Measurements from ENCODE around the gene JPH2.
"Not testable (repeated sequence)": the region's sequence is repeated elsewhere in the genome, so short reads cannot be mapped to it uniquely, and the experiment has no call there.

JPH2 gene

GRCh38 chr20:44187054-44187771, at the start of gene JPH2:
Gene JPH2 (minus strand): TSS chr20:44187188. CDS start chr20:44186705, 483 bp downstream.
- no peak for DNase-seq (ENCODE audit: low read depth in 2 of 3, low spot score in 2 of 3)

GRCh38 chr20:44235702-44236101, 48.7 kb upstream of the JPH2 start:
- no peak for DNase-seq (ENCODE audit: low read depth in 2 of 3, low spot score in 2 of 3)

- no peak for DNase-seq (ENCODE audit: low read depth in 2 of 3, low spot score in 2 of 3)
These were observed 47.8 kb upstream of the JPH2 start for GRCh38 chr20:44234566-44235317.

GRCh38 chr20:44233436-44234016, 46.5 kb upstream of the JPH2 start:
- no peak for DNase-seq (ENCODE audit: low read depth in 2 of 3, low spot score in 2 of 3)

GRCh38 chr20:44232469-44232856, 45.5 kb upstream of the JPH2 start:
- not testable (repeated sequence) for DNase-seq (ENCODE audit: low read depth in 2 of 3, low spot score in 2 of 3)

- no peak for DNase-seq (ENCODE audit: low read depth in 2 of 3, low spot score in 2 of 3)
These were observed 44.9 kb upstream of the JPH2 start for GRCh38 chr20:44231713-44232468.

GRCh38 chr20:44231193-44231592, 44.2 kb upstream of the JPH2 start:
- DNase-seq (ENCODE audit: low read depth in 2 of 3, low spot score in 2 of 3): no peak

- DNase-seq (ENCODE audit: low read depth in 2 of 3, low spot score in 2 of 3): no peak
These were observed 41.7 kb upstream of the JPH2 start for GRCh38 chr20:44228465-44229258.

- no peak for DNase-seq (ENCODE audit: low read depth in 2 of 3, low spot score in 2 of 3)
These were observed 37.6 kb upstream of the JPH2 start for GRCh38 chr20:44224637-44225036.

- DNase-seq (ENCODE audit: low read depth in 2 of 3, low spot score in 2 of 3): no peak
These were observed 36.7 kb upstream of the JPH2 start for GRCh38 chr20:44223721-44224120.

- no peak for DNase-seq (ENCODE audit: low read depth in 2 of 3, low spot score in 2 of 3)
These were observed 35.8 kb upstream of the JPH2 start for GRCh38 chr20:44222633-44223368.

GRCh38 chr20:44222027-44222426, 35.0 kb upstream of the JPH2 start:
- DNase-seq (ENCODE audit: low read depth in 2 of 3, low spot score in 2 of 3): no peak

GRCh38 chr20:44221368-44221954, 34.5 kb upstream of the JPH2 start:
- DNase-seq (ENCODE audit: low read depth in 2 of 3, low spot score in 2 of 3): no peak

GRCh38 chr20:44219791-44220190, 32.8 kb upstream of the JPH2 start:
- DNase-seq (ENCODE audit: low read depth in 2 of 3, low spot score in 2 of 3): no peak

- no peak for DNase-seq (ENCODE audit: low read depth in 2 of 3, low spot score in 2 of 3)
These were observed 32.3 kb upstream of the JPH2 start for GRCh38 chr20:44219170-44219730.

GRCh38 chr20:44218446-44218845, 31.5 kb upstream of the JPH2 start:
- DNase-seq (ENCODE audit: low read depth in 2 of 3, low spot score in 2 of 3): no peak

GRCh38 chr20:44217342-44218092, 30.5 kb upstream of the JPH2 start:
- peak in 1 of 3 experiments; percentile 44 for DNase-seq (ENCODE audit: low read depth in 2 of 3, low spot score in 2 of 3)

- DNase-seq (ENCODE audit: low read depth in 2 of 3, low spot score in 2 of 3): peak; percentile 23 to 40 (median 30)
These were observed 28.1 kb upstream of the JPH2 start for GRCh38 chr20:44215125-44215524.

- no peak for DNase-seq (ENCODE audit: low read depth in 2 of 3, low spot score in 2 of 3)
These were observed 25.8 kb upstream of the JPH2 start for GRCh38 chr20:44212792-44213191.

Data from activated CD8-positive, alpha-beta memory T cell treated with anti-CD3 and anti-CD28 coated beads for 48 hours (primary cell).